H1 (cell line): ENCODE measurements around the gene TOM1L2. TPM values are rescaled to one million over a fixed set of nuclear protein-coding genes. Genes with fewer than 3 reads are reported as not detected.
A peak's percentile ranks its signal among the peaks of the same experiment; 100 is the strongest.

Experiments
- CTCF ChIA-PET: fragments of 300-600 bp; sonication (Branson Sonifier 250); formaldehyde crosslinking; loops from one replicate; lab custom pipeline; 2021; ENCODE audit not compliant: partially characterized antibody; lab: Charles Lee
- POLR2A ChIA-PET: fragments of 300-600 bp; sonication (Branson Sonifier 250); formaldehyde crosslinking; loops from one replicate; lab custom pipeline; 2021; ENCODE audit warnings: inconsistent platforms; ENCODE audit not compliant: partially characterized antibody; lab: Charles Lee
- DNase-seq, 2 experiments: peaks; one replicate each; pipeline versions ENCODE4 v3.0.0 to v3.0.0-alpha.2; 2010 to 2022; ENCODE audit warnings: low spot score in 2 of 2, low read depth in 1 of 2, mixed read lengths in 1 of 2
- FAIRE-seq: peaks from 2 replicates; lab custom pipeline; 2011; peaks lifted over from hg19 to GRCh38; lab: Jason Lieb, UNC
- H2AFZ ChIP-seq: 2 replicates; pipeline ENCODE4 v1.8.1; 2012; ENCODE audit warnings: low read length, inconsistent platforms
- H2AK5ac ChIP-seq: 2 replicates; pipeline ENCODE4 v1.6.1; 2013; ENCODE audit warnings: low read depth, low read length
- H2BK120ac ChIP-seq: replicated peaks from 2 replicates; pipeline ENCODE3; 2013; ENCODE audit warnings: low read depth, low read length, inconsistent platforms
- H2BK12ac ChIP-seq: 2 replicates; pipeline ENCODE4 v1.6.1; 2013; ENCODE audit warnings: low read depth, low read length
- H2BK15ac ChIP-seq: 2 replicates; pipeline ENCODE4 v1.6.1; 2013; ENCODE audit warnings: low read length
- H2BK20ac ChIP-seq: 2 replicates; pipeline ENCODE4 v1.6.1; 2013; ENCODE audit warnings: low read length
- H2BK5ac ChIP-seq: 2 replicates; pipeline ENCODE4 v1.6.1; 2013; ENCODE audit warnings: low read depth, low read length
- H3K14ac ChIP-seq: 2 replicates; pipeline ENCODE4 v1.6.1; 2013; ENCODE audit warnings: inconsistent platforms; ENCODE audit not compliant: insufficient read length
- H3K18ac ChIP-seq: 2 replicates; pipeline ENCODE4 v1.6.1; 2013; ENCODE audit warnings: low read length; ENCODE audit errors: extremely low read depth
- H3K23ac ChIP-seq: 2 replicates; pipeline ENCODE4 v1.6.1; 2013; ENCODE audit warnings: inconsistent platforms; ENCODE audit not compliant: insufficient read length
- H3K23me2 ChIP-seq: 2 replicates; pipeline ENCODE4 v1.6.1; 2013; ENCODE audit warnings: low read depth, low read length
- H3K27ac ChIP-seq: 2 replicates; pipeline ENCODE4 v1.6.1; 2011; ENCODE audit warnings: low read depth, low read length, inconsistent platforms
- H3K27me3 ChIP-seq, 4 experiments: replicated peaks in 1 of 4; 1 replicate in 1 of 4; 2 replicates in 3 of 4; pipeline versions ENCODE4 v1.6.1 to v1.8.1; 2011 to 2013; ENCODE audit warnings: low read length in 3 of 4, mild to moderate bottlenecking in 3 of 4, inconsistent platforms in 2 of 4, mixed read lengths in 2 of 4, moderate library complexity in 1 of 4; ENCODE audit not compliant: control insufficient read depth in 3 of 4, insufficient read depth in 3 of 4; ENCODE audit errors: extremely low read depth in 1 of 4
- H3K36me3 ChIP-seq, 4 experiments: 2 replicates each; pipeline versions ENCODE4 v1.6.1 to v1.8.1; 2011 to 2013; ENCODE audit warnings: mild to moderate bottlenecking in 4 of 4, low read length in 3 of 4, moderate library complexity in 2 of 4, control low read depth in 1 of 4, inconsistent platforms in 1 of 4; ENCODE audit not compliant: insufficient read depth in 4 of 4, control insufficient read depth in 2 of 4
- H3K4ac ChIP-seq: replicated peaks from 2 replicates; pipeline ENCODE3; 2013; ENCODE audit warnings: low read length, low read depth, mixed read lengths, inconsistent platforms; ENCODE audit not compliant: insufficient read length
- H3K4me1 ChIP-seq, 4 experiments: replicated peaks in 1 of 4; 1 replicate in 1 of 4; 2 replicates in 3 of 4; pipeline versions ENCODE4 v1.6.1 to v1.8.1; 2011 to 2013; ENCODE audit warnings: low read length in 3 of 4, inconsistent platforms in 2 of 4, mixed read lengths in 1 of 4; ENCODE audit not compliant: insufficient read depth in 4 of 4, control insufficient read depth in 3 of 4
- H3K4me2 ChIP-seq, 2 experiments: 2 replicates each; pipeline versions ENCODE4 v1.6.1 to v1.8.1; 2011 to 2013; ENCODE audit warnings: low read depth in 2 of 2, low read length in 2 of 2, control low read depth in 1 of 2, inconsistent platforms in 1 of 2, mild to moderate bottlenecking in 1 of 2; ENCODE audit not compliant: insufficient read depth in 1 of 2
- H3K4me3 ChIP-seq, 4 experiments: fragments of 200-600, 300-600 bp in 1 of 4; sonication (generic), shearing (Covaris generic), sonication (Bioruptor Twin) in 1 of 4; 2 replicates each; pipeline versions ENCODE4 v1.5.1 to v1.8.1; 2011 to 2016; ENCODE audit warnings: low read length in 4 of 4, low read depth in 3 of 4, control low read depth in 2 of 4, inconsistent platforms in 2 of 4, mild to moderate bottlenecking in 2 of 4, mixed read lengths in 1 of 4, moderate library complexity in 1 of 4; ENCODE audit not compliant: insufficient read depth in 2 of 4; ENCODE audit errors: extremely low read depth in 1 of 4
- H3K56ac ChIP-seq: replicated peaks from 2 replicates; pipeline ENCODE3; 2013; ENCODE audit warnings: low read depth, mild to moderate bottlenecking, mixed read lengths, low read length, inconsistent platforms; ENCODE audit not compliant: insufficient read length
- H3K79me1 ChIP-seq: 2 replicates; pipeline ENCODE4 v1.6.1; 2013; ENCODE audit warnings: low read depth, low read length, control low read depth
- H3K79me2 ChIP-seq, 2 experiments: 2 replicates each; pipeline versions ENCODE4 v1.6.1 to v1.8.1; 2012 to 2013; ENCODE audit warnings: low read length in 2 of 2, mild to moderate bottlenecking in 2 of 2, inconsistent platforms in 1 of 2; ENCODE audit not compliant: insufficient read depth in 2 of 2, control insufficient read depth in 1 of 2
- H3K9ac ChIP-seq, 4 experiments: replicated peaks in 1 of 4; 1 replicate in 1 of 4; 2 replicates in 3 of 4; pipeline versions ENCODE4 v1.6.1 to v1.8.1; 2011 to 2013; ENCODE audit warnings: low read depth in 3 of 4, low read length in 3 of 4, control low read depth in 2 of 4, mild to moderate bottlenecking in 2 of 4, moderate library complexity in 2 of 4, inconsistent platforms in 1 of 4; ENCODE audit errors: extremely low read depth in 1 of 4
- H3K9me3 ChIP-seq, 2 experiments: 2 replicates each; pipeline versions ENCODE4 v1.6.1 to v1.8.1; 2012 to 2013; ENCODE audit warnings: mild to moderate bottlenecking in 2 of 2, moderate library complexity in 2 of 2, control low read depth in 1 of 2, inconsistent platforms in 1 of 2, low read depth in 1 of 2, low read length in 1 of 2, mixed read lengths in 1 of 2; ENCODE audit not compliant: insufficient read depth in 2 of 2
- H4K20me1 ChIP-seq, 2 experiments: replicated peaks in 1 of 2; 2 replicates each; pipeline versions ENCODE3 to v1.8.1; 2011 to 2013; ENCODE audit warnings: inconsistent platforms in 2 of 2, low read length in 2 of 2, mild to moderate bottlenecking in 1 of 2; ENCODE audit not compliant: insufficient read depth in 2 of 2, control insufficient read depth in 1 of 2
- H4K5ac ChIP-seq: 2 replicates; pipeline ENCODE4 v1.6.1; 2013; ENCODE audit warnings: low read length, low read depth, mixed read lengths, inconsistent platforms; ENCODE audit not compliant: insufficient read length
- H4K8ac ChIP-seq: 2 replicates; pipeline ENCODE4 v1.8.0; 2013; ENCODE audit warnings: mild to moderate bottlenecking, moderate library complexity, low read length, inconsistent platforms; ENCODE audit not compliant: insufficient read depth; ENCODE audit errors: extremely low read depth
- H4K91ac ChIP-seq: replicated peaks from 2 replicates; pipeline ENCODE3; 2013; ENCODE audit warnings: low read length, mixed read lengths, inconsistent platforms; ENCODE audit not compliant: insufficient read length
- ASH2L ChIP-seq: fragments of 200-600, 300-600 bp; sonication (generic); IDR thresholded peaks from one replicate; pipeline ENCODE4 v1.7.1; 2017; ENCODE audit warnings: low read length
- CBX5 ChIP-seq: fragments of 300-800, 300-1000 bp; sonication (generic); IDR thresholded peaks from 2 replicates; pipeline ENCODE4 v1.7.1; 2016; ENCODE audit warnings: antibody characterized with exemption, low read length, low read depth
- FOSL1 ChIP-seq: IDR thresholded peaks from 2 replicates; pipeline ENCODE4 v1.6.1; 2011; ENCODE audit warnings: mild to moderate bottlenecking, low read depth, low read length, moderate library complexity; ENCODE audit not compliant: insufficient read depth
- GTF2F1 ChIP-seq: IDR thresholded peaks from 2 replicates; pipeline ENCODE4 v1.6.1; 2012; ENCODE audit warnings: low read depth, low read length, improper control_type of control experiment, borderline replicate concordance
- KDM4A ChIP-seq: IDR thresholded peaks from one replicate; pipeline ENCODE4 v1.7.1; 2012; ENCODE audit warnings: low read depth, mild to moderate bottlenecking, moderate library complexity, low read length, inconsistent platforms; ENCODE audit not compliant: severe bottlenecking
- MAFK ChIP-seq: IDR thresholded peaks from 2 replicates; pipeline ENCODE4 v1.6.1; 2012; ENCODE audit warnings: low read depth, mild to moderate bottlenecking, improper control_type of control experiment, low read length
- RAD21 ChIP-seq, 2 experiments: IDR thresholded peaks in 1 of 2; conservative IDR thresholded peaks in 1 of 2; 2 replicates each; pipeline ENCODE4 v1.6.1; 2011; ENCODE audit warnings: low read depth in 2 of 2, low read length in 2 of 2, improper control_type of control experiment in 1 of 2, inconsistent platforms in 1 of 2, mild to moderate bottlenecking in 1 of 2, moderate library complexity in 1 of 2
- RNF2 ChIP-seq: fragments of 200-900, 300-1000 bp; sonication (generic); IDR thresholded peaks from 2 replicates; pipeline ENCODE4 v1.7.1; 2016; ENCODE audit warnings: borderline replicate concordance, low read depth, mild to moderate bottlenecking, antibody characterized with exemption, low read length; ENCODE audit not compliant: poor library complexity, severe bottlenecking; ENCODE audit errors: missing control alignments
- SIN3A ChIP-seq, 2 experiments: IDR thresholded peaks in 1 of 2; conservative IDR thresholded peaks in 1 of 2; 2 replicates each; pipeline ENCODE4 v1.6.1; 2011 to 2012; ENCODE audit warnings: low read length in 2 of 2, improper control_type of control experiment in 1 of 2, low read depth in 1 of 2, mild to moderate bottlenecking in 1 of 2
- SIRT6 ChIP-seq: IDR thresholded peaks from one replicate; pipeline ENCODE4 v1.7.1; 2012; ENCODE audit warnings: low read length, inconsistent platforms
- SRF ChIP-seq: IDR thresholded peaks from 2 replicates; pipeline ENCODE4 v1.6.1; 2011; ENCODE audit warnings: mild to moderate bottlenecking, low read depth, low read length, moderate library complexity
- TAF1 ChIP-seq: IDR thresholded peaks from 2 replicates; pipeline ENCODE4 v1.6.1; 2011; ENCODE audit warnings: mild to moderate bottlenecking, low read depth, low read length
- WGBS, 2 experiments: shearing (Covaris generic) in 1 of 2; methylation state at CpG; one replicate each; pipeline versions ENCODE4 v1.1.6 to v1.1.7; 2013 to 2015; ENCODE audit warnings: low lambda C conversion rate in 2 of 2, mixed read lengths in 2 of 2, inconsistent platforms in 1 of 2, low coverage in 1 of 2, missing lambda C conversion rate in 1 of 2; ENCODE audit not compliant: insufficient replicate concordance in 2 of 2, insufficient coverage in 1 of 2, insufficient read length in 1 of 2; ENCODE audit errors: extremely low coverage in 1 of 2, missing lambda C conversion rate in 1 of 2; 5-methylcytosine and 5-hydroxymethylcytosine counted together
- polyA plus RNA-seq, 7 experiments: library from polyadenylated mRNA; depleted of rRNA in 3 of 7; stranded (reverse) in 5 of 7; unstranded in 2 of 7; fragments of >200 nt in 5 of 7; fragments of 200-250 nt in 2 of 7; gene quantifications; 1 replicate in 5 of 7; 2 replicates in 1 of 7; 4 replicates in 1 of 7; pipeline versions ENCODE4 v1.2.1 to v1.2.3, GENCODE V29; 2011 to 2013; ENCODE audit warnings: missing spikeins in 2 of 7, mixed read lengths in 2 of 7
- total RNA-seq: library from RNA; stranded (reverse); fragmentation: NEBNext Ultra II Directional; extraction: Animal tissue kit (Norgen Biotek cat#: 25700); gene quantifications from 2 replicates; pipeline ENCODE4 v1.2.1, GENCODE V29; 2021

Gene TOM1L2
- total and polyA plus RNA-seq, 2 of the 8 experiments (the other 6 are each of a cell fraction or from before 2014, with no cell fraction given) = 2.0 to 3.4 TPM

DNA sequence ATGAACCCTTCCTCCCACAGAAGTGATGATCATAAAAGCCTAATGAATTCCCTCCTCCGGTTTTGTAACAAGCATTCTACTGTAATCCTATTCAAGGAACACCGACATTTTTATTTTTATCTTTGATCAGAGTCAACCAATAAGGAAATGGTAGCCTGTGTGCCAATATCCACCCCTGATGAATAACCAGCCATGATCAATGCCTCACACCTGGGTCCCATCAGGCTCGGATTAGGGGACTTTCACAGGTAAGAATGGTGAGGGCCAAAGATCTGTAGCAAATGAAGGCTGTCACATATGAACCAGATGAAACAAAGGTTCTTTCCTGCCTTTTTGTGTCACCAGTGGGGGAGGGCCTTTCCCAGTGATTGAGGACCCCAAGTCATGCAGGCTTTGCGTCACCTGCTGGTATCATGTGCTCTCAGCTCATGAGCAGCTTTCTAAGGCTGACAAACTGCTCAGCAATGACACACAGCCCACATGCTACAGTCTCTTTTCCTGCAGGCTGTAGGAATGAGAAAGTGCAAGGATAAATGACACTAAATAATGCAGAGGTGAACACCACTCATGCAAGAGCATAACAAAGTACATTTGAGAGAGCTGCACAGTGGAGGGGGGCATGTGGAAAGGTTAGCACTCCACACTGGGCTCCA, 34.9 kb downstream of the TOM1L2 start:
- Histone ChIP-seq H3K9ac (no peak overlapping the region), H3K56ac (no peak overlapping the region), H3K9me3 (no peaks in the 10 kb centered on the region), H2BK20ac (no peak overlapping the region), H4K91ac (no peak overlapping the region), H3K79me2 (no peaks in the 10 kb centered on the region), H2BK120ac (no peak overlapping the region), H3K36me3 (no peaks in the 10 kb centered on the region), H3K27ac (no peak overlapping the region), H3K4ac (no peak overlapping the region), H2AFZ (no peak overlapping the region), H2BK15ac (no peak overlapping the region), H4K8ac (no peak overlapping the region), H3K27me3 (no peaks in the 10 kb centered on the region), H3K4me1 (no peaks in the 10 kb centered on the region; a peak in 1 of 7 replicates), H4K5ac (no peak overlapping the region), H2BK5ac (no peak overlapping the region), H3K23me2 (no peaks in the 10 kb centered on the region), H3K23ac (peak overlapping the region; percentile 35), H2AK5ac (no peak overlapping the region), H3K4me2 (no peak overlapping the region), H3K18ac (no peak overlapping the region), H3K4me3 (no peak overlapping the region), H4K20me1 (no peaks in the 10 kb centered on the region), H3K79me1 (no peaks in the 10 kb centered on the region), H3K14ac (no peak overlapping the region), H2BK12ac (no peak overlapping the region)
- no peak for TF ChIP-seq SIRT6
- no peak for TF ChIP-seq CBX5
- no peak for TF ChIP-seq KDM4A
- TF ChIP-seq GTF2F1 = no peak
- no peak for TF ChIP-seq MAFK
- no peak for TF ChIP-seq TAF1
- no peak for TF ChIP-seq ASH2L
- TF ChIP-seq FOSL1 = no peak
- TF ChIP-seq RNF2 = no peak
- no peak for TF ChIP-seq SIN3A (conservative IDR thresholded peaks at IDR 0.05 in 1 of 2, IDR thresholded peaks at IDR 0.05 in 1 of 2; ENCODE audit: low read depth in 1 of 2, low read length in 2 of 2)
- no peak for TF ChIP-seq SRF
- no peak for TF ChIP-seq RAD21 (IDR thresholded peaks at IDR 0.05 in 1 of 2, conservative IDR thresholded peaks at IDR 0.05 in 1 of 2; ENCODE audit: low read depth in 2 of 2, low read length in 2 of 2)
- 90% methylated on average over 4 of the region's 4 CpGs; no CpG with 5 or more reads in 1 of the 2 experiments for WGBS, 2 experiments
- no peak for DNase-seq
- FAIRE-seq = no peak
- ChIA-PET CTCF (interaction anchor here (0.7 to 1.7 kb wide), 5 partner anchors 11 to 254 kb away, joined by 3 to 5 read pairs (median 3); no protein-coding TSS in a partner anchor), POLR2A (no interaction called here)
